SU-DHL-6 (cell line): ENCODE measurements around the gene CIB4.

Experiments used
- H2AFZ ChIP-seq: fragments of 200-600 bp; sonication (generic); 2 replicates; pipeline ENCODE4 v1.6.1; 2014; ENCODE audit warnings: low read depth, mild to moderate bottlenecking, moderate library complexity, mixed read lengths, antibody characterized with exemption, low read length; ENCODE audit not compliant: severe bottlenecking
- H3F3A ChIP-seq: fragments of 200-600 bp; shearing (Covaris generic); 2 replicates; pipeline ENCODE4 v1.6.0; 2016; ENCODE audit warnings: antibody characterized with exemption, mild to moderate bottlenecking; ENCODE audit not compliant: insufficient read depth
- H3K27ac ChIP-seq: fragments of 200-600 bp; sonication (generic); 2 replicates; pipeline ENCODE4 v1.5.1; 2016; ENCODE audit warnings: low read depth, mild to moderate bottlenecking, low read length, moderate library complexity, mixed read lengths
- H3K27me3 ChIP-seq: fragments of 200-600 bp; sonication (generic), shearing (Covaris generic); 2 replicates; pipeline ENCODE4 v1.6.0; 2014; ENCODE audit warnings: mild to moderate bottlenecking, low read length
- H3K36me3 ChIP-seq: fragments of 200-600 bp; sonication (generic); 2 replicates; pipeline ENCODE4 v1.6.1; 2014; ENCODE audit warnings: mild to moderate bottlenecking, low read length, mixed read lengths
- H3K4me2 ChIP-seq: fragments of 300-600, 200-600 bp; shearing (Covaris generic), sonication (generic); 2 replicates; pipeline ENCODE4 v1.6.0; 2014; ENCODE audit warnings: low read length, low read depth, mild to moderate bottlenecking; ENCODE audit not compliant: poor library complexity, severe bottlenecking
- H3K4me3 ChIP-seq: fragments of 200-600 bp; sonication (generic); 2 replicates; pipeline ENCODE4 v1.5.1; 2014; ENCODE audit warnings: antibody characterized with exemption, low read length, mild to moderate bottlenecking, mixed read lengths; ENCODE audit not compliant: insufficient read depth, poor library complexity, severe bottlenecking
- H3K79me2 ChIP-seq: fragments of 200-600 bp; sonication (generic); 2 replicates; pipeline ENCODE4 v1.6.1; 2014; ENCODE audit warnings: mild to moderate bottlenecking, low read length, moderate library complexity; ENCODE audit not compliant: insufficient read depth
- H3K9ac ChIP-seq: fragments of 200-600 bp; sonication (generic); 2 replicates; pipeline ENCODE4 v1.7.0; 2014; ENCODE audit warnings: mild to moderate bottlenecking, low read length
- H3K9me2 ChIP-seq: fragments of 200-600 bp; sonication (generic); replicated peaks from 2 replicates; pipeline ENCODE4 v1.6.1; 2014; ENCODE audit warnings: low read length; ENCODE audit not compliant: insufficient read depth
- H3K9me3 ChIP-seq: fragments of 200-600 bp; sonication (generic); 2 replicates; pipeline ENCODE4 v1.6.1; 2014; ENCODE audit warnings: low read length, mixed read lengths; ENCODE audit not compliant: insufficient read depth
- H4K20me1 ChIP-seq: fragments of 200-600 bp; sonication (generic); 2 replicates; pipeline ENCODE4 v1.6.1; 2014; ENCODE audit warnings: low read depth, mild to moderate bottlenecking, antibody characterized with exemption, low read length, moderate library complexity, mixed read lengths
- CTCF ChIP-seq: fragments of 200-600 bp; sonication (generic); IDR thresholded peaks from one replicate; pipeline ENCODE4 v1.5.1; 2017; ENCODE audit warnings: antibody characterized with exemption, mild to moderate bottlenecking, low read length, moderate library complexity; ENCODE audit not compliant: insufficient read depth, poor library complexity, severe bottlenecking
- EZH2phosphoT487 ChIP-seq: fragments of 200-600 bp; sonication (generic), shearing (Covaris generic); conservative IDR thresholded peaks from 2 replicates; pipeline ENCODE4 v1.6.1; 2018; ENCODE audit warnings: mild to moderate bottlenecking, antibody characterized with exemption, low read length, moderate library complexity, mixed read lengths

The CIB4 gene

GRCh38 chr2:26562811-26563645 is 78.1 kb downstream of the CIB4 start:
- Histone ChIP-seq H4K20me1 (no peaks in the 10 kb centered on the region), H3K9me3 (no peaks in the 10 kb centered on the region), H3K27ac (no peak overlapping the region), H3K27me3 (no peaks in the 10 kb centered on the region), H3F3A (no peaks in the 10 kb centered on the region), H3K4me3 (no peak overlapping the region), H2AFZ (no peak overlapping the region), H3K9ac (no peak overlapping the region), H3K79me2 (no peaks in the 10 kb centered on the region), H3K4me2 (no peak overlapping the region), H3K9me2 (no peaks in the 10 kb centered on the region), H3K36me3 (no peaks in the 10 kb centered on the region)
- TF ChIP-seq EZH2phosphoT487 = no peak
- no peak for TF ChIP-seq CTCF

DNA sequence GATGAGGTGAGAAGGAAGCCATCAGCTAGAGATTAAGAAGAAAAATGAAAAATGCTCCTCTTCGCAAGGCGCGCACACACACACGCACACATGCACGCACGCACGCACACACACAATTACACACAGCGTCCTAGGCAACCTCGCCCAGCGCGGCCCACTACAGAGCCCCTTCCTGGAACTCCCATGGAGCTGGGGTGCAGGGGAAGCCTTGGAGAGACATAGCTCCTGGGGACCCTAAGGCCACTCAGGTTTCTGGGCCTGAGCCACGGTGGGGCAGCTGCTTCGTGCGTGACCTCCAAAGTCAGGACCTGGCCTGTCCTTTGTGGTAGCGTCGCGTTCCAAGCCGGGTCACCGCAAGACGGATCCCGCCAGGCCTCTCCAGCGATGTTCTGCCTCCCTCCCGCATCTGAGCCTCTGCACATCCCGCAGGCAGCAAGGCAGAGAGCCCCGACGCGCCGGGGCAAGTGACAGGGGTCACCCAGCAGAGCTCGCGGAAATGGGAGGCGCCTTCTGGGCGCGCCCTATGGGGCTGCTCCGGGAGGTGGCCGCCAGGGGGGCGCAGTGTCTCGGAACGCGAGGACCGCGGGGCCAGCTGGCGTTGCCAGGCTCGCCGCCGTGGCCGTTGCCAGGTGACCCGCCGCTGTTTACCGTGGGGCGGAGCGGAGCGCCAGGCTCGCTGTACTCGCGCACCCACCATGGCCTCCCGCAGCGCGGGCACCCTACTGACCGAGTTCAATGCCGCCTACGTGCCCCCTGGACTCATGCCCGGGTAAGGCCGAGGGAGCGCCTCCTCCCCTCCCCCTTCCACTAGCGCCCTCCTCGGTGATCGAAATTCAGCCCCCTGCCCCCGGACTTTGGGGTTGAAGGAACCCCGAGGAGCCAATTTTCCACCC is 79.0 kb downstream of the CIB4 start:
- Histone ChIP-seq H3K27me3 (no peaks in the 10 kb centered on the region), H3K4me2 (no peak overlapping the region), H3K27ac (no peak overlapping the region), H3K4me3 (no peak overlapping the region), H2AFZ (no peak overlapping the region), H3K9me3 (no peaks in the 10 kb centered on the region), H3K9ac (no peak overlapping the region), H3K36me3 (no peaks in the 10 kb centered on the region), H4K20me1 (no peaks in the 10 kb centered on the region), H3K9me2 (no peaks in the 10 kb centered on the region), H3F3A (no peaks in the 10 kb centered on the region), H3K79me2 (no peaks in the 10 kb centered on the region)
- TF ChIP-seq CTCF = no peak
- no peak for TF ChIP-seq EZH2phosphoT487

DNA sequence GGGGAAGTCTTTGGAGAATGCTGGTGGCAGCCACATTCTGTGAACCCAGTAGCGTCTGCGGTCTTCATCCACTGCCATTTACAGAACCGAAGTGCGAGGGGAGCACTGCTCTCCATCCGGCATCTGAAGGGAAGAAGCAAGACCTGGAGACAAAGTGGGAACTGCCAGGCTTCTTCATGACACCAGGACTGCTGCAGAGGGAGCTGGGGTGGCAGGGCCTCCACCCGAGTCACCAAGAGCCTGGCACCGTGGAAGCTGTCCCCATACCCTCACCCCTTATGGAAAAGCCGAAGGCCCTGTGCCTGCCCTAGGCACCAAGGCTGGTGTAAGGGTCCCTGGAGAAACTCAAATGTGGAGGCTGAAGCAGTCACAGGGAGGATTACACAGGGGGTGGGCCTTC is 79.8 kb downstream of the CIB4 start:
- no peak overlapping the region for H3K9ac ChIP-seq
- no peak overlapping the region for H3K4me2 ChIP-seq
- no peaks in the 10 kb centered on the region for H4K20me1 ChIP-seq
- no peak overlapping the region for H3K4me3 ChIP-seq
- H3K27ac ChIP-seq = no peak overlapping the region
- no peaks in the 10 kb centered on the region for H3K79me2 ChIP-seq
- no peaks in the 10 kb centered on the region for H3K9me2 ChIP-seq
- H3K27me3 ChIP-seq = no peaks in the 10 kb centered on the region
- TF ChIP-seq CTCF = no peak
- no peak for TF ChIP-seq EZH2phosphoT487
- no peaks in the 10 kb centered on the region for H3F3A ChIP-seq
- no peaks in the 10 kb centered on the region for H3K36me3 ChIP-seq
- no peaks in the 10 kb centered on the region for H3K9me3 ChIP-seq
- H2AFZ ChIP-seq = no peak overlapping the region
